ENCODE results near the gene PI4K2A.

DNA sequence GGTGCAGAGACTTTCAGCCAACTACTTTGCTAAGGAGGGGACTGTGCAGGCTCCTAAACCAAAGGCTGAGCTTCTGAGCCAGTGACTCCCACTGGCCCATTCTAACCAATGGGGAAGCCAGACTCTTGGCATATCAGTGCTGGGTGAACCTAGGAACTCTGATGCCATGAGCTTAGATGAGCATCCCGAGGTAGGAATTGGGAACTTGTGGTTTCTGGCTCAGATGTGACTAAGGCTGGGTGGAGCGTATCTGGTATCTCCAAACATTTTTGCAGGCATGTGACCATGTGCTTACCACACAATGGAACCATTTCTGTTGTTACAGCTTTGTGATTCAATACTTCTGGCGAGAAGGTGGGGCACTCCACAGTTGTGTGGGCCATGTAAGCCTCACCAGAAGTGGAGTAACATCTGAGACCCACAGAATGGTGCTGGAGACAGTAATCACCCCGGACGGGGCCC, 49.1 kb downstream of the PI4K2A start:
- TF ChIP-seq ARNTL (CRISPR knock-in tag; IDR thresholded peaks at IDR 0.05; ENCODE audit: borderline replicate concordance, low read depth) (no peak), ZFP30 (CRISPR knock-in tag; IDR thresholded peaks at IDR 0.05) (no peak), RARB (CRISPR knock-in tag; IDR thresholded peaks at IDR 0.05) (no peak), ZC3H10 (CRISPR knock-in tag; IDR thresholded peaks at IDR 0.05) (no peak), GLIS3 (CRISPR knock-in tag; IDR thresholded peaks at IDR 0.05) (no peak), TCF4 (CRISPR knock-in tag; IDR thresholded peaks at IDR 0.05; ENCODE audit: borderline replicate concordance) (no peak)
- TF ChIP-seq, protein P1, sequence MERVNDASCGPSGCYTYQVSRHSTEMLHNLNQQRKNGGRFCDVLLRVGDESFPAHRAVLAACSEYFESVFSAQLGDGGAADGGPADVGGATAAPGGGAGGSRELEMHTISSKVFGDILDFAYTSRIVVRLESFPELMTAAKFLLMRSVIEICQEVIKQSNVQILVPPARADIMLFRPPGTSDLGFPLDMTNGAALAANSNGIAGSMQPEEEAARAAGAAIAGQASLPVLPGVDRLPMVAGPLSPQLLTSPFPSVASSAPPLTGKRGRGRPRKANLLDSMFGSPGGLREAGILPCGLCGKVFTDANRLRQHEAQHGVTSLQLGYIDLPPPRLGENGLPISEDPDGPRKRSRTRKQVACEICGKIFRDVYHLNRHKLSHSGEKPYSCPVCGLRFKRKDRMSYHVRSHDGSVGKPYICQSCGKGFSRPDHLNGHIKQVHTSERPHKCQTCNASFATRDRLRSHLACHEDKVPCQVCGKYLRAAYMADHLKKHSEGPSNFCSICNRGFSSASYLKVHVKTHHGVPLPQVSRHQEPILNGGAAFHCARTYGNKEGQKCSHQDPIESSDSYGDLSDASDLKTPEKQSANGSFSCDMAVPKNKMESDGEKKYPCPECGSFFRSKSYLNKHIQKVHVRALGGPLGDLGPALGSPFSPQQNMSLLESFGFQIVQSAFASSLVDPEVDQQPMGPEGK (CRISPR knock-in tag; IDR thresholded peaks at IDR 0.05; ENCODE audit: borderline replicate concordance): no peak
